ENCODE results near the gene ZNF492. TPM values are rescaled to one million over a fixed set of nuclear protein-coding genes. Genes with fewer than 3 reads are reported as not detected.

The ZNF492 gene
- total RNA-seq, 4 donors from 2014 or later = under 0.01 to 0.78 (median 0.32) TPM

DNA sequence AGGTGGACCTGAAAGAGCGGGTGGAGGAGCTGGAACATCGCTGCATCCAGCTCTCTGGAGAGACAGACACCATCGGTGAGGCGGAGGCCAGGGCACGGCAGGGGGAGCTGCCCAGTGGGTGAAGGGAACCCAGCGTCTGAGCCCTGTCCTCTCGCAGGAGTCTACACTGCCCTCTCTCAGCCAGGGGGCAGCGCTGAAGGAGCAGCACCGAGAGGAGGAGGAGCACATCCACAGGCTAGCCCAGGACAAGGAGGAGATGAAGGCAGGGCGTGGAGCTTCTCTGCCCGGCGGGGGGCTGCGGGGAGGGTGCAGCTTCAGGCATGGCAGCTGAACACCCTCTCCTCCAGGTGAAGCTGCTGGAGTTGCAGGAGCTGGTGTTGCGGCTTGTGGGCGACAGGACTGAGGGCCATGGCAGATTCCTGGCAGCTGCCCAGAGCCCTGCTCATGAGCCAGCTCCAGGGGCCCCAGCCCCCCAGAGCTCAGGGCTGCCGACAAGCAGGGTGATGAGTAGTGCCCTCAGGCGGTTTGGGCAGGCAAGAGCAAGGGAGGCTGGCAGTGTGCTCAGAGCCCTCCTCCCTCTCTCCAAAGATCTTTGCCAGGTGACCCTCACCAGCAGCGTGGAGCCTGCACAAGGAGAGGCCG is 31.4 kb upstream of the ZNF492 start:
- H3K36me3 ChIP-seq = no peaks in the 10 kb centered on the region
- no peaks in the 10 kb centered on the region for H3K27me3 ChIP-seq
- 57 to 74% methylated on average over 7 to 16 of the region's 19 CpGs for WGBS, 2 donors
- no peak for DNase-seq (ENCODE audit: low spot score in 2 of 2)
- no peaks in the 10 kb centered on the region for H3K4me1 ChIP-seq
- no peak overlapping the region for H3K4me3 ChIP-seq
- TF ChIP-seq POLR2A (IDR thresholded peaks at IDR 0.05) = no peak
- TF ChIP-seq EP300 (IDR thresholded peaks at IDR 0.05) = no peak
- TF ChIP-seq, protein P1, sequence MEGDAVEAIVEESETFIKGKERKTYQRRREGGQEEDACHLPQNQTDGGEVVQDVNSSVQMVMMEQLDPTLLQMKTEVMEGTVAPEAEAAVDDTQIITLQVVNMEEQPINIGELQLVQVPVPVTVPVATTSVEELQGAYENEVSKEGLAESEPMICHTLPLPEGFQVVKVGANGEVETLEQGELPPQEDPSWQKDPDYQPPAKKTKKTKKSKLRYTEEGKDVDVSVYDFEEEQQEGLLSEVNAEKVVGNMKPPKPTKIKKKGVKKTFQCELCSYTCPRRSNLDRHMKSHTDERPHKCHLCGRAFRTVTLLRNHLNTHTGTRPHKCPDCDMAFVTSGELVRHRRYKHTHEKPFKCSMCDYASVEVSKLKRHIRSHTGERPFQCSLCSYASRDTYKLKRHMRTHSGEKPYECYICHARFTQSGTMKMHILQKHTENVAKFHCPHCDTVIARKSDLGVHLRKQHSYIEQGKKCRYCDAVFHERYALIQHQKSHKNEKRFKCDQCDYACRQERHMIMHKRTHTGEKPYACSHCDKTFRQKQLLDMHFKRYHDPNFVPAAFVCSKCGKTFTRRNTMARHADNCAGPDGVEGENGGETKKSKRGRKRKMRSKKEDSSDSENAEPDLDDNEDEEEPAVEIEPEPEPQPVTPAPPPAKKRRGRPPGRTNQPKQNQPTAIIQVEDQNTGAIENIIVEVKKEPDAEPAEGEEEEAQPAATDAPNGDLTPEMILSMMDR (IDR thresholded peaks at IDR 0.05) = no peak
- H3K27ac ChIP-seq = no peak overlapping the region
- H3K9me3 ChIP-seq = peaks cover 0 to 19% (median 0%) of the 10 kb centered on the region in 4 donors

DNA sequence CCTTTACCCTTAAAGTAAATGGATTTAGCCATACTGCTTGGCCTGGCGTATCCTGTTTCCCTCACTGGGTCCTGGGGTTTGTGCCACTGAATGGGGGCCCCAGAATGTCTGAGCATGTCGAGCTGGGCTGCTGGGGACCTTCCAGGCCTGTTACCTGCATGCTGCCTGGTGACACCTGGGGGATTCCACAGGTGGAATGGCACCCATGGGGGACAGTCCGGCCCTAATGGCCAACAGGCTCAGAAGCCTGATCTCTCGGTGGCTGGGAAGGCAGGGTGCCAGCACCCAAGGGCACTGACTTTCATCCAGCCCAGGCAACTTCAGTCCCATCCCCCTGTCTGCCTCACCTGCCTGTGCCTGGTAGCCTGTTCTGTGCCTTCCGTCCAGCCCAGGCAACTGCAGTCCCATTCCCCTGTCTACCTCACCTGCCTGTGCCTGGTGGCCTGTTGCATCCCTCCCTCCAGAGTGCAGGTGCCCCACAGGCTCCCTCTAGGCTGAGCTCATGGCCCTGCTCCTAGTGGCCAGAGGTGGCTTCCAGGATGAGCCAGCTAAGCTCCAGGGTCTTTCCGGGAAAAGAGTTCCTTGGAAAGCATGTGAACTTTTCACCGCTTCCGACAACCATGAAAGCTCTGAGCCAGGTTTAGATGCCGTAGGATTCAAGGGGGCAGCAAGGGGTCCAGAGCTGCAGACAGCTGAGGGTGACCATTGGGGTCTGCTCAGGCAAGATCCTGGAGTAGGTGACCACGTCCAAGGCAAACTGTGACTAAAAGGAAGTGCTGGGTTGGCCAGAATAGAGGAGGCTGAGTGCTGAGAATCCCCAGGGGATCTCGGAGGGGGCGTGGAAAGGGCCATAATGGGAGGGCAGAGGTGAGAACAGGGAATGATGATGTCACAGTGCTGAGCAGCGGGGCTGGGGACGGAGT is 30.3 kb upstream of the ZNF492 start:
- TF ChIP-seq, protein P1 (IDR thresholded peaks at IDR 0.05) = no peak
- TF ChIP-seq EP300 (IDR thresholded peaks at IDR 0.05) = no peak
- no peak for TF ChIP-seq POLR2A (IDR thresholded peaks at IDR 0.05)
- DNase-seq (ENCODE audit: low spot score in 2 of 2) = no peak
- no peak overlapping the region for H3K27ac ChIP-seq
- H3K27me3 ChIP-seq = no peaks in the 10 kb centered on the region
- peaks cover 0 to 19% (median 0%) of the 10 kb centered on the region in 4 donors for H3K9me3 ChIP-seq
- H3K36me3 ChIP-seq = no peaks in the 10 kb centered on the region
- H3K4me1 ChIP-seq = no peaks in the 10 kb centered on the region
- H3K4me3 ChIP-seq = no peak overlapping the region
- 59 to 74% methylated on average over 10 to 14 of the region's 14 CpGs for WGBS, 2 donors

DNA sequence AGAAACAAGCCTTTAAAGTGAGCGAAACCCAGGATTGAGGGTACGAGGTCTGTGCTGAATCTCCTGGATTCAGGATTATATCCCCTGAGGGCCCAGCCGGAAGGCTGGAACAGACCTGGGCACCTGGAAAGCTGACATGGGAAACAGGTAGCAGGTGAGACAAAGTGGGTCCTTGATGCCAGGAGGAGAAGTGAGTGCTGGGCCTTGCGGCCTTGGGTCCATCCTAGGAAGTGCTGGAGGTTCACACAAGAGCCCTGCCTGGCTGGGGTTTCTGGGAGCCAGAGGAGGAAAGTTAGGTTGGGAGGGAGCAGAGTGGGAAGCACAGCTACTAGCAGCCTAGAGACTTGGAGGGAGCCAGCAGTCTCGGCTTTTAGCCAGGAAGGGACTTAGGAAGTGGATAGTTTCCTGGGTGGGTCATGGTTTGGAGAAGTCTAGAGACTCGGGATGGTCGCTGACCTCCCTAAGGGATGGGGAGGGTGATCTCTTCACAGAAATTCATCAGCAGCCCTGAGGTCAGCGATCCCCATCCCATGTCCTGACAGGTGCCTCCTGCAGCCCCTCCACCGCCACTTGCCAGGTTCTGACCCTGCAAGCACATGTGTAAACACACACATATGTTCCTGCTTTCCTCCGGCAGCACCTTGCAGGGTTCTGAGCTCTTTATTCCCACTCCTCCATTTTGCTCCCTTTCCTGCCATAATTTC is 29.4 kb upstream of the ZNF492 start:
- TF ChIP-seq POLR2A (IDR thresholded peaks at IDR 0.05) (no peak), EP300 (IDR thresholded peaks at IDR 0.05) (no peak)
- TF ChIP-seq, protein P1 (IDR thresholded peaks at IDR 0.05) = no peak
- 72 to 81% methylated on average over 10 of the region's 10 CpGs for WGBS, 2 donors
- H3K36me3 ChIP-seq = no peaks in the 10 kb centered on the region
- no peak overlapping the region for H3K4me3 ChIP-seq
- peaks cover 0 to 19% (median 0%) of the 10 kb centered on the region in 4 donors for H3K9me3 ChIP-seq
- H3K4me1 ChIP-seq = no peaks in the 10 kb centered on the region
- no peak overlapping the region for H3K27ac ChIP-seq
- H3K27me3 ChIP-seq = no peaks in the 10 kb centered on the region
- DNase-seq (ENCODE audit: low spot score in 2 of 2) = no peak

DNA sequence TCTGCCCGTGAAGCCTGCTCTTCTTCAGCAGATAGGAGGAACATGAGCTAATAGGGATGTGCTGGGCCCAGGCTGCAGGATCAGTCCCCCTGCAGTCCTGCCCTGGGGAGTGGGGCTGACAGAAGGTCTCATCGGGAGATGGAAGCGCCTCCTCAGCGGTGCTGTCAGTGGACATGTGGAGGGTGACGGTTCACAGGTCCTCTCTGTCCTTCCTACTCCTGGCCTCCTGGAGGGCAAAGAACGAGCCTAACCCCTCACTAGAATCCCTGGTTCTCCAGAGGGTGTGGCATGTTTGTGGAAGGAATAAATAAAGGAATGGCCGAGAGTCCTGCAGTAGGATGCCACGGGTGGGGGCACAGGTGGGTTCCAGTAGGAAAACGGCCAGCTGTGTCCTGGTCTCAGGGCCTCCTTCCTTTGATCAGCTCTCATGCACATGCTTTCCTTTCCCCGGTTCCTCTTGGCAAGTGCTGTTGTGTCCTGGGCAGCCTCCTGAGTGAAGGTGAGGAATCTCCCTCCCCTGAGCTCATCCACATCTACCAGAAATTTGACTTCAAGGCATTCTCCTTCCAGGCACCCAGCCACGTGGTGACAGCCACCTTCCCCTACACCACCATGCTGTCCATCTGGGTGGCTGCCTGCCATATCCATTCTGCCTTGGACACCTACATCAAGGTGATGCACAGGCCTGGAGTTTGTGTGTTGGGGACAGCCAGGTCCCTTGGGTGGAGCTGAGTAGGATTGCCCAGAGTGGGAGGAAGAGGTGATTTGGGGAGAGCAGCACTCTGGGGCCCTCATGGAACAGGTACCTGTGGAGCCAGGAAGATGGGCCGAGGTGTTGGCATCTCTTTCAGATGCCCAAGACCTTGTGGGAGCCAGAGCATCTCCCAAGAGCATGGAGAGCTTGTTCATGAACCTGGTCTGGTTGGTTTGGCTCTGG is 28.6 kb upstream of the ZNF492 start:
- peaks cover 0 to 19% (median 0%) of the 10 kb centered on the region in 4 donors for H3K9me3 ChIP-seq
- 69 to 70% methylated on average over 12 of the region's 12 CpGs for WGBS, 2 donors
- H3K27me3 ChIP-seq = no peaks in the 10 kb centered on the region
- H3K27ac ChIP-seq = no peak overlapping the region
- no peaks in the 10 kb centered on the region for H3K4me1 ChIP-seq
- TF ChIP-seq EP300 (IDR thresholded peaks at IDR 0.05) = no peak
- DNase-seq (ENCODE audit: low spot score in 2 of 2) = no peak
- no peak overlapping the region for H3K4me3 ChIP-seq
- H3K36me3 ChIP-seq = no peaks in the 10 kb centered on the region

DNA sequence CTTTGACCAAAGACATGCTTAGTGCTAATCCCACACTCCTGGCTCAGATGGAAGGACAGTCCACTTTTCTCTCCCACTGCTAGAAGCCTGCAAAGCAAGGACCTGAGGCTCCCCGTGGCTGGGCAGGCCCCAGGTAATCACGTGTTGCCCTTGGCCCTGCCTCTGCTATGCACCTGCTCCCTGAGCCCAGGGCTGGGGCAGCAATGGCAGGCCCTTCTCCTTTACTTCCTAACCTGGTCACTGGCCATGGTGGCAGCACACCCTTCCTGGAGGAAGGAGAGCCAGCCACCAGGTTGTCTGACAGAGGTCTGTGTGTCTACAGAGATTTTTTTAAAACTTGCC is 27.9 kb upstream of the ZNF492 start:
- Histone ChIP-seq H3K9me3 (peaks cover 0 to 14% (median 0%) of the 10 kb centered on the region in 4 donors), H3K27ac (no peak overlapping the region), H3K4me1 (no peaks in the 10 kb centered on the region), H3K27me3 (no peaks in the 10 kb centered on the region), H3K4me3 (no peak overlapping the region), H3K36me3 (no peaks in the 10 kb centered on the region)
- DNase-seq (ENCODE audit: low spot score in 2 of 2) = no peak
- 64 to 72% methylated on average over 2 of the region's 2 CpGs for WGBS, 2 donors
- TF ChIP-seq, protein P1 (IDR thresholded peaks at IDR 0.05) = no peak
- TF ChIP-seq EP300 (IDR thresholded peaks at IDR 0.05) (no peak), POLR2A (IDR thresholded peaks at IDR 0.05) (no peak)
